H1 (cell line): ENCODE data around the gene METTL5. TPM values are rescaled to one million over a fixed set of nuclear protein-coding genes. Genes with fewer than 3 reads are reported as not detected.

Experiments used
- CTCF ChIA-PET: fragments of 300-600 bp; sonication (Branson Sonifier 250); formaldehyde crosslinking; loops from one replicate; lab custom pipeline; 2021; ENCODE audit not compliant: partially characterized antibody; lab: Charles Lee
- POLR2A ChIA-PET: fragments of 300-600 bp; sonication (Branson Sonifier 250); formaldehyde crosslinking; loops from one replicate; lab custom pipeline; 2021; ENCODE audit warnings: inconsistent platforms; ENCODE audit not compliant: partially characterized antibody; lab: Charles Lee
- DNase-seq, 2 experiments: peaks; one replicate each; pipeline versions ENCODE4 v3.0.0 to v3.0.0-alpha.2; 2010 to 2022; ENCODE audit warnings: low spot score in 2 of 2, low read depth in 1 of 2, mixed read lengths in 1 of 2
- FAIRE-seq: peaks from 2 replicates; lab custom pipeline; 2011; peaks lifted over from hg19 to GRCh38; lab: Jason Lieb, UNC
- H2AFZ ChIP-seq: 2 replicates; pipeline ENCODE4 v1.8.1; 2012; ENCODE audit warnings: low read length, inconsistent platforms
- H2AK5ac ChIP-seq: 2 replicates; pipeline ENCODE4 v1.6.1; 2013; ENCODE audit warnings: low read depth, low read length
- H2BK120ac ChIP-seq: replicated peaks from 2 replicates; pipeline ENCODE3; 2013; ENCODE audit warnings: low read depth, low read length, inconsistent platforms
- H2BK12ac ChIP-seq: 2 replicates; pipeline ENCODE4 v1.6.1; 2013; ENCODE audit warnings: low read depth, low read length
- H2BK15ac ChIP-seq: 2 replicates; pipeline ENCODE4 v1.6.1; 2013; ENCODE audit warnings: low read length
- H2BK20ac ChIP-seq: 2 replicates; pipeline ENCODE4 v1.6.1; 2013; ENCODE audit warnings: low read length
- H2BK5ac ChIP-seq: 2 replicates; pipeline ENCODE4 v1.6.1; 2013; ENCODE audit warnings: low read depth, low read length
- H3K14ac ChIP-seq: 2 replicates; pipeline ENCODE4 v1.6.1; 2013; ENCODE audit warnings: inconsistent platforms; ENCODE audit not compliant: insufficient read length
- H3K18ac ChIP-seq: 2 replicates; pipeline ENCODE4 v1.6.1; 2013; ENCODE audit warnings: low read length; ENCODE audit errors: extremely low read depth
- H3K23ac ChIP-seq: 2 replicates; pipeline ENCODE4 v1.6.1; 2013; ENCODE audit warnings: inconsistent platforms; ENCODE audit not compliant: insufficient read length
- H3K23me2 ChIP-seq: 2 replicates; pipeline ENCODE4 v1.6.1; 2013; ENCODE audit warnings: low read depth, low read length
- H3K27ac ChIP-seq: 2 replicates; pipeline ENCODE4 v1.6.1; 2011; ENCODE audit warnings: low read depth, low read length, inconsistent platforms
- H3K27me3 ChIP-seq, 4 experiments: replicated peaks in 1 of 4; 1 replicate in 1 of 4; 2 replicates in 3 of 4; pipeline versions ENCODE4 v1.6.1 to v1.8.1; 2011 to 2013; ENCODE audit warnings: low read length in 3 of 4, mild to moderate bottlenecking in 3 of 4, inconsistent platforms in 2 of 4, mixed read lengths in 2 of 4, moderate library complexity in 1 of 4; ENCODE audit not compliant: control insufficient read depth in 3 of 4, insufficient read depth in 3 of 4; ENCODE audit errors: extremely low read depth in 1 of 4
- H3K36me3 ChIP-seq, 4 experiments: 2 replicates each; pipeline versions ENCODE4 v1.6.1 to v1.8.1; 2011 to 2013; ENCODE audit warnings: mild to moderate bottlenecking in 4 of 4, low read length in 3 of 4, moderate library complexity in 2 of 4, control low read depth in 1 of 4, inconsistent platforms in 1 of 4; ENCODE audit not compliant: insufficient read depth in 4 of 4, control insufficient read depth in 2 of 4
- H3K4ac ChIP-seq: replicated peaks from 2 replicates; pipeline ENCODE3; 2013; ENCODE audit warnings: low read length, low read depth, mixed read lengths, inconsistent platforms; ENCODE audit not compliant: insufficient read length
- H3K4me1 ChIP-seq, 4 experiments: replicated peaks in 1 of 4; 1 replicate in 1 of 4; 2 replicates in 3 of 4; pipeline versions ENCODE4 v1.6.1 to v1.8.1; 2011 to 2013; ENCODE audit warnings: low read length in 3 of 4, inconsistent platforms in 2 of 4, mixed read lengths in 1 of 4; ENCODE audit not compliant: insufficient read depth in 4 of 4, control insufficient read depth in 3 of 4
- H3K4me2 ChIP-seq, 2 experiments: 2 replicates each; pipeline versions ENCODE4 v1.6.1 to v1.8.1; 2011 to 2013; ENCODE audit warnings: low read depth in 2 of 2, low read length in 2 of 2, control low read depth in 1 of 2, inconsistent platforms in 1 of 2, mild to moderate bottlenecking in 1 of 2; ENCODE audit not compliant: insufficient read depth in 1 of 2
- H3K4me3 ChIP-seq, 4 experiments: fragments of 200-600, 300-600 bp in 1 of 4; sonication (generic), shearing (Covaris generic), sonication (Bioruptor Twin) in 1 of 4; 2 replicates each; pipeline versions ENCODE4 v1.5.1 to v1.8.1; 2011 to 2016; ENCODE audit warnings: low read length in 4 of 4, low read depth in 3 of 4, control low read depth in 2 of 4, inconsistent platforms in 2 of 4, mild to moderate bottlenecking in 2 of 4, mixed read lengths in 1 of 4, moderate library complexity in 1 of 4; ENCODE audit not compliant: insufficient read depth in 2 of 4; ENCODE audit errors: extremely low read depth in 1 of 4
- H3K56ac ChIP-seq: replicated peaks from 2 replicates; pipeline ENCODE3; 2013; ENCODE audit warnings: low read depth, mild to moderate bottlenecking, mixed read lengths, low read length, inconsistent platforms; ENCODE audit not compliant: insufficient read length
- H3K79me1 ChIP-seq: 2 replicates; pipeline ENCODE4 v1.6.1; 2013; ENCODE audit warnings: low read depth, low read length, control low read depth
- H3K79me2 ChIP-seq, 2 experiments: 2 replicates each; pipeline versions ENCODE4 v1.6.1 to v1.8.1; 2012 to 2013; ENCODE audit warnings: low read length in 2 of 2, mild to moderate bottlenecking in 2 of 2, inconsistent platforms in 1 of 2; ENCODE audit not compliant: insufficient read depth in 2 of 2, control insufficient read depth in 1 of 2
- H3K9ac ChIP-seq, 4 experiments: replicated peaks in 1 of 4; 1 replicate in 1 of 4; 2 replicates in 3 of 4; pipeline versions ENCODE4 v1.6.1 to v1.8.1; 2011 to 2013; ENCODE audit warnings: low read depth in 3 of 4, low read length in 3 of 4, control low read depth in 2 of 4, mild to moderate bottlenecking in 2 of 4, moderate library complexity in 2 of 4, inconsistent platforms in 1 of 4; ENCODE audit errors: extremely low read depth in 1 of 4
- H3K9me3 ChIP-seq, 2 experiments: 2 replicates each; pipeline versions ENCODE4 v1.6.1 to v1.8.1; 2012 to 2013; ENCODE audit warnings: mild to moderate bottlenecking in 2 of 2, moderate library complexity in 2 of 2, control low read depth in 1 of 2, inconsistent platforms in 1 of 2, low read depth in 1 of 2, low read length in 1 of 2, mixed read lengths in 1 of 2; ENCODE audit not compliant: insufficient read depth in 2 of 2
- H4K20me1 ChIP-seq, 2 experiments: replicated peaks in 1 of 2; 2 replicates each; pipeline versions ENCODE3 to v1.8.1; 2011 to 2013; ENCODE audit warnings: inconsistent platforms in 2 of 2, low read length in 2 of 2, mild to moderate bottlenecking in 1 of 2; ENCODE audit not compliant: insufficient read depth in 2 of 2, control insufficient read depth in 1 of 2
- H4K5ac ChIP-seq: 2 replicates; pipeline ENCODE4 v1.6.1; 2013; ENCODE audit warnings: low read length, low read depth, mixed read lengths, inconsistent platforms; ENCODE audit not compliant: insufficient read length
- H4K8ac ChIP-seq: 2 replicates; pipeline ENCODE4 v1.8.0; 2013; ENCODE audit warnings: mild to moderate bottlenecking, moderate library complexity, low read length, inconsistent platforms; ENCODE audit not compliant: insufficient read depth; ENCODE audit errors: extremely low read depth
- H4K91ac ChIP-seq: replicated peaks from 2 replicates; pipeline ENCODE3; 2013; ENCODE audit warnings: low read length, mixed read lengths, inconsistent platforms; ENCODE audit not compliant: insufficient read length
- BCL11A ChIP-seq, 2 experiments: IDR thresholded peaks; one replicate each; pipeline ENCODE4 v1.6.1; 2011; ENCODE audit warnings: low read depth in 2 of 2, low read length in 2 of 2, mild to moderate bottlenecking in 2 of 2
- CEBPB ChIP-seq: IDR thresholded peaks from 2 replicates; pipeline ENCODE4 v1.6.1; 2012; ENCODE audit warnings: low read depth, low read length
- CREB1 ChIP-seq: IDR thresholded peaks from 2 replicates; pipeline ENCODE4 v1.6.1; 2012; ENCODE audit warnings: inconsistent platforms
- EP300 ChIP-seq, 2 experiments: IDR thresholded peaks; 1 replicate in 1 of 2; 2 replicates in 1 of 2; pipeline ENCODE4 v1.6.1; 2011 to 2012; ENCODE audit warnings: low read depth in 2 of 2, low read length in 2 of 2, mild to moderate bottlenecking in 2 of 2, borderline replicate concordance in 1 of 2, inconsistent platforms in 1 of 2, moderate library complexity in 1 of 2
- EZH2 ChIP-seq: fragments of 200-600 bp; sonication (generic); IDR thresholded peaks from 2 replicates; pipeline ENCODE4 v1.7.1; 2012; ENCODE audit warnings: low read depth, mild to moderate bottlenecking, moderate library complexity, low read length, inconsistent platforms; ENCODE audit not compliant: severe bottlenecking
- FOSL1 ChIP-seq: IDR thresholded peaks from 2 replicates; pipeline ENCODE4 v1.6.1; 2011; ENCODE audit warnings: mild to moderate bottlenecking, low read depth, low read length, moderate library complexity; ENCODE audit not compliant: insufficient read depth
- KDM1A ChIP-seq: fragments of 200-600, 300-600 bp; sonication (generic); IDR thresholded peaks from 2 replicates; pipeline ENCODE4 v1.7.1; 2016; ENCODE audit warnings: mild to moderate bottlenecking, low read length, borderline replicate concordance
- RBBP5 ChIP-seq: IDR thresholded peaks from 2 replicates; pipeline ENCODE4 v1.7.1; 2012; ENCODE audit warnings: low read depth, mild to moderate bottlenecking, inconsistent platforms, low read length, moderate library complexity, borderline replicate concordance
- RXRA ChIP-seq: IDR thresholded peaks from 2 replicates; pipeline ENCODE4 v1.6.1; 2011; ENCODE audit warnings: low read depth, mild to moderate bottlenecking, low read length, moderate library complexity; ENCODE audit not compliant: insufficient read depth
- SP4 ChIP-seq: IDR thresholded peaks from 2 replicates; pipeline ENCODE4 v1.6.1; 2012; ENCODE audit warnings: low read length, inconsistent platforms
- TAF1 ChIP-seq: IDR thresholded peaks from 2 replicates; pipeline ENCODE4 v1.6.1; 2011; ENCODE audit warnings: mild to moderate bottlenecking, low read depth, low read length
- TAF7 ChIP-seq: optimal IDR thresholded peaks from 2 replicates; pipeline ENCODE3; 2011; ENCODE audit warnings: low read depth, mild to moderate bottlenecking, inconsistent platforms, low read length, moderate library complexity, borderline replicate concordance
- WGBS, 2 experiments: shearing (Covaris generic) in 1 of 2; methylation state at CpG; one replicate each; pipeline versions ENCODE4 v1.1.6 to v1.1.7; 2013 to 2015; ENCODE audit warnings: low lambda C conversion rate in 2 of 2, mixed read lengths in 2 of 2, inconsistent platforms in 1 of 2, low coverage in 1 of 2, missing lambda C conversion rate in 1 of 2; ENCODE audit not compliant: insufficient replicate concordance in 2 of 2, insufficient coverage in 1 of 2, insufficient read length in 1 of 2; ENCODE audit errors: extremely low coverage in 1 of 2, missing lambda C conversion rate in 1 of 2; 5-methylcytosine and 5-hydroxymethylcytosine counted together
- polyA plus RNA-seq, 7 experiments: library from polyadenylated mRNA; depleted of rRNA in 3 of 7; stranded (reverse) in 5 of 7; unstranded in 2 of 7; fragments of >200 nt in 5 of 7; fragments of 200-250 nt in 2 of 7; gene quantifications; 1 replicate in 5 of 7; 2 replicates in 1 of 7; 4 replicates in 1 of 7; pipeline versions ENCODE4 v1.2.1 to v1.2.3, GENCODE V29; 2011 to 2013; ENCODE audit warnings: missing spikeins in 2 of 7, mixed read lengths in 2 of 7
- total RNA-seq: library from RNA; stranded (reverse); fragmentation: NEBNext Ultra II Directional; extraction: Animal tissue kit (Norgen Biotek cat#: 25700); gene quantifications from 2 replicates; pipeline ENCODE4 v1.2.1, GENCODE V29; 2021
- TF ChIP-seq, protein P1 (sequence below): IDR thresholded peaks from 2 replicates; pipeline ENCODE4 v1.6.1; 2011; ENCODE audit warnings: low read depth, mild to moderate bottlenecking, low read length; ENCODE audit not compliant: insufficient read depth
- TF ChIP-seq, protein P2 (sequence below): IDR thresholded peaks from 2 replicates; pipeline ENCODE4 v1.6.1; 2012; ENCODE audit warnings: inconsistent platforms

Gene METTL5
- total and polyA plus RNA-seq, 2 of the 8 experiments (the other 6 are each of a cell fraction or from before 2014, with no cell fraction given), result 34.5 to 74.1 TPM

DNA sequence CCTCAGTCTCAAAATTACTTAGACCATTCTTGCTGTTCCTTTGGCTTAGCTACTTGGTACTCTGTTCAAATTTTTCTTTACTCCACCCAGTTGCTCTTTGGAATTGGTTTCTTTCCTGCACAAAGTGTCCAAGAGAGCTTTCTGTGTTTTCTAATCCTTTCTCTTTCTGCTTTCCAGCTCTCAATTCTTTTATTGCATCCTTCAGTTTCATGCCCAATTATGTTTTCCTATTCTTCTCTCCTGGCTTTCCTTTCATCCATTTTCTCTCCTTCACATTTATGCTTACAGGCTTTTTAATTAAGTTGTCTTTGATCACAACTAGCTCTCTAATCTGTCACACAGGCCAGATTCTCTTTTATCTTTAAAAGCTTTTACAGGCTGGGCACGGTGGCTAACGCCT is 40.8 kb upstream of the METTL5 start:
- Histone ChIP-seq H3K4ac (no peak overlapping the region), H2BK20ac (no peak overlapping the region), H3K23ac (no peak overlapping the region), H3K4me1 (peaks cover 0 to 3% (median 0%) of the 10 kb centered on the region in 4 experiments; a peak in 2 of 7 replicates), H3K4me3 (no peak overlapping the region), H4K91ac (no peak overlapping the region), H4K8ac (no peak overlapping the region), H4K5ac (no peak overlapping the region), H3K36me3 (no peaks in the 10 kb centered on the region), H3K27me3 (no peaks in the 10 kb centered on the region), H2BK12ac (no peak overlapping the region), H3K79me1 (no peaks in the 10 kb centered on the region), H2AFZ (no peak overlapping the region), H3K56ac (no peak overlapping the region), H2BK15ac (no peak overlapping the region), H3K9me3 (no peaks in the 10 kb centered on the region), H3K23me2 (no peaks in the 10 kb centered on the region), H2AK5ac (no peak overlapping the region), H2BK120ac (no peak overlapping the region), H3K14ac (no peak overlapping the region), H3K18ac (no peak overlapping the region), H3K9ac (no peak overlapping the region), H3K27ac (no peak overlapping the region), H2BK5ac (no peak overlapping the region), H4K20me1 (no peaks in the 10 kb centered on the region), H3K79me2 (peaks cover 0 to 24% of the 10 kb centered on the region in 2 experiments; a peak in 2 of 4 replicates), H3K4me2 (no peak overlapping the region)
- CTCF ChIA-PET, result interaction anchor here (0.6 kb wide), 1 partner anchor 168 kb away, joined by 5 read pairs; no protein-coding TSS in a partner anchor
- no peak for DNase-seq
- no peak for FAIRE-seq
- WGBS, 2 experiments, result 77% methylated on average over 2 of the region's 2 CpGs; no CpG with 5 or more reads in 1 of the 2 experiments
- POLR2A ChIA-PET, result interaction anchor here (0.6 kb wide), 1 partner anchor 278 kb away, joined by 3 read pairs; no protein-coding TSS in a partner anchor
- TF ChIP-seq CREB1 (no peak), SP4 (no peak), TAF7 (no peak), FOSL1 (no peak), BCL11A (IDR thresholded peaks at IDR 0.05; ENCODE audit: low read depth in 2 of 2, low read length in 2 of 2) (no peak), RBBP5 (no peak), EZH2 (no peak), RXRA (no peak), TAF1 (no peak), KDM1A (no peak), EP300 (IDR thresholded peaks at IDR 0.05; ENCODE audit: borderline replicate concordance in 1 of 2, low read depth in 2 of 2, low read length in 2 of 2) (no peak), CEBPB (no peak)
- TF ChIP-seq, protein P1, sequence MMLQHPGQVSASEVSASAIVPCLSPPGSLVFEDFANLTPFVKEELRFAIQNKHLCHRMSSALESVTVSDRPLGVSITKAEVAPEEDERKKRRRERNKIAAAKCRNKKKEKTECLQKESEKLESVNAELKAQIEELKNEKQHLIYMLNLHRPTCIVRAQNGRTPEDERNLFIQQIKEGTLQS, result no peak
- TF ChIP-seq, protein P2, sequence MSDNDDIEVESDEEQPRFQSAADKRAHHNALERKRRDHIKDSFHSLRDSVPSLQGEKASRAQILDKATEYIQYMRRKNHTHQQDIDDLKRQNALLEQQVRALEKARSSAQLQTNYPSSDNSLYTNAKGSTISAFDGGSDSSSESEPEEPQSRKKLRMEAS, result no peak
